ENCODE measurements around the gene SCN9A.

Gene SCN9A

GRCh38 chr2:166269322-166269721, 106.4 kb downstream of the SCN9A start:
- no peak overlapping the region for H3K27ac ChIP-seq (ENCODE audit: low read depth, low read length)
- no peaks in the 10 kb centered on the region for H3K9me2 ChIP-seq (replicated peaks; ENCODE audit: control insufficient read depth, low read length)
- H3K4me1 ChIP-seq (ENCODE audit: control insufficient read depth, low read length), result no peaks in the 10 kb centered on the region
- TF ChIP-seq CTCF (IDR thresholded peaks at IDR 0.05; ENCODE audit: low read depth, low read length, poor library complexity, severe bottlenecking) (no peak), EZH2phosphoT487 (IDR thresholded peaks at IDR 0.05; ENCODE audit: borderline replicate concordance, low read length) (no peak)
- H3K36me3 ChIP-seq (ENCODE audit: control insufficient read depth, low read length), result no peaks in the 10 kb centered on the region
- no peak overlapping the region for H3K4me2 ChIP-seq (ENCODE audit: low read length)
- H3K27me3 ChIP-seq (ENCODE audit: control insufficient read depth, low read length), result no peaks in the 10 kb centered on the region
- H3K4me3 ChIP-seq (ENCODE audit: low read length), result no peak overlapping the region
- H3F3A ChIP-seq (ENCODE audit: control insufficient read depth, insufficient read depth), result no peaks in the 10 kb centered on the region
- H3K9me3 ChIP-seq (ENCODE audit: control insufficient read depth, insufficient read depth, low read length), result no peaks in the 10 kb centered on the region
- H4K20me1 ChIP-seq (ENCODE audit: control insufficient read depth, insufficient read depth, low read depth, low read length), result no peaks in the 10 kb centered on the region
- no peaks in the 10 kb centered on the region for H3K79me2 ChIP-seq (ENCODE audit: control insufficient read depth, low read length)

GRCh38 chr2:166257859-166258258, 117.9 kb downstream of the SCN9A start:
- Histone ChIP-seq H3F3A (ENCODE audit: control insufficient read depth, insufficient read depth) (no peaks in the 10 kb centered on the region), H3K4me1 (ENCODE audit: control insufficient read depth, low read length) (no peaks in the 10 kb centered on the region), H3K36me3 (ENCODE audit: control insufficient read depth, low read length) (no peaks in the 10 kb centered on the region), H3K4me2 (ENCODE audit: low read length) (no peak overlapping the region), H3K9me3 (ENCODE audit: control insufficient read depth, insufficient read depth, low read length) (no peaks in the 10 kb centered on the region), H3K4me3 (ENCODE audit: low read length) (no peak overlapping the region), H3K79me2 (ENCODE audit: control insufficient read depth, low read length) (no peaks in the 10 kb centered on the region), H4K20me1 (ENCODE audit: control insufficient read depth, insufficient read depth, low read depth, low read length) (no peaks in the 10 kb centered on the region), H3K9me2 (replicated peaks; ENCODE audit: control insufficient read depth, low read length) (no peaks in the 10 kb centered on the region), H3K27me3 (ENCODE audit: control insufficient read depth, low read length) (no peaks in the 10 kb centered on the region), H3K27ac (ENCODE audit: low read depth, low read length) (no peak overlapping the region)
- TF ChIP-seq EZH2phosphoT487 (IDR thresholded peaks at IDR 0.05; ENCODE audit: borderline replicate concordance, low read length) (no peak), CTCF (IDR thresholded peaks at IDR 0.05; ENCODE audit: low read depth, low read length, poor library complexity, severe bottlenecking) (no peak)

GRCh38 chr2:166256896-166257295, 118.8 kb downstream of the SCN9A start:
- no peak for TF ChIP-seq CTCF (IDR thresholded peaks at IDR 0.05; ENCODE audit: low read depth, low read length, poor library complexity, severe bottlenecking)
- no peak for TF ChIP-seq EZH2phosphoT487 (IDR thresholded peaks at IDR 0.05; ENCODE audit: borderline replicate concordance, low read length)
- Histone ChIP-seq H3K27ac (ENCODE audit: low read depth, low read length) (no peak overlapping the region), H3K79me2 (ENCODE audit: control insufficient read depth, low read length) (no peaks in the 10 kb centered on the region), H3K27me3 (ENCODE audit: control insufficient read depth, low read length) (no peaks in the 10 kb centered on the region), H3K36me3 (ENCODE audit: control insufficient read depth, low read length) (no peaks in the 10 kb centered on the region), H3K9me3 (ENCODE audit: control insufficient read depth, insufficient read depth, low read length) (no peaks in the 10 kb centered on the region), H3F3A (ENCODE audit: control insufficient read depth, insufficient read depth) (no peaks in the 10 kb centered on the region), H4K20me1 (ENCODE audit: control insufficient read depth, insufficient read depth, low read depth, low read length) (no peaks in the 10 kb centered on the region), H3K9me2 (replicated peaks; ENCODE audit: control insufficient read depth, low read length) (no peaks in the 10 kb centered on the region), H3K4me1 (ENCODE audit: control insufficient read depth, low read length) (no peaks in the 10 kb centered on the region), H3K4me2 (ENCODE audit: low read length) (no peak overlapping the region), H3K4me3 (ENCODE audit: low read length) (no peak overlapping the region)

GRCh38 chr2:166249318-166249717, 126.4 kb downstream of the SCN9A start:
- Histone ChIP-seq H3K27ac (ENCODE audit: low read depth, low read length) (no peak overlapping the region), H3K4me3 (ENCODE audit: low read length) (no peak overlapping the region), H3K9me2 (replicated peaks; ENCODE audit: control insufficient read depth, low read length) (no peaks in the 10 kb centered on the region), H3K4me2 (ENCODE audit: low read length) (no peak overlapping the region), H3K4me1 (ENCODE audit: control insufficient read depth, low read length) (no peaks in the 10 kb centered on the region), H4K20me1 (ENCODE audit: control insufficient read depth, insufficient read depth, low read depth, low read length) (no peaks in the 10 kb centered on the region), H3K9me3 (ENCODE audit: control insufficient read depth, insufficient read depth, low read length) (no peaks in the 10 kb centered on the region), H3K27me3 (ENCODE audit: control insufficient read depth, low read length) (no peaks in the 10 kb centered on the region), H3F3A (ENCODE audit: control insufficient read depth, insufficient read depth) (no peaks in the 10 kb centered on the region), H3K79me2 (ENCODE audit: control insufficient read depth, low read length) (no peaks in the 10 kb centered on the region), H3K36me3 (ENCODE audit: control insufficient read depth, low read length) (no peaks in the 10 kb centered on the region)
- TF ChIP-seq EZH2phosphoT487 (IDR thresholded peaks at IDR 0.05; ENCODE audit: borderline replicate concordance, low read length) (no peak), CTCF (IDR thresholded peaks at IDR 0.05; ENCODE audit: low read depth, low read length, poor library complexity, severe bottlenecking) (no peak)
